ENCODE results near the gene RARG.

Gene RARG

GRCh38 chr12:53223389-53224060, 8.5 kb downstream of the RARG start:
- DNase-seq = peak; percentile 71

GRCh38 chr12:53222806-53223261, 9.2 kb downstream of the RARG start:
- no peak for DNase-seq

DNA sequence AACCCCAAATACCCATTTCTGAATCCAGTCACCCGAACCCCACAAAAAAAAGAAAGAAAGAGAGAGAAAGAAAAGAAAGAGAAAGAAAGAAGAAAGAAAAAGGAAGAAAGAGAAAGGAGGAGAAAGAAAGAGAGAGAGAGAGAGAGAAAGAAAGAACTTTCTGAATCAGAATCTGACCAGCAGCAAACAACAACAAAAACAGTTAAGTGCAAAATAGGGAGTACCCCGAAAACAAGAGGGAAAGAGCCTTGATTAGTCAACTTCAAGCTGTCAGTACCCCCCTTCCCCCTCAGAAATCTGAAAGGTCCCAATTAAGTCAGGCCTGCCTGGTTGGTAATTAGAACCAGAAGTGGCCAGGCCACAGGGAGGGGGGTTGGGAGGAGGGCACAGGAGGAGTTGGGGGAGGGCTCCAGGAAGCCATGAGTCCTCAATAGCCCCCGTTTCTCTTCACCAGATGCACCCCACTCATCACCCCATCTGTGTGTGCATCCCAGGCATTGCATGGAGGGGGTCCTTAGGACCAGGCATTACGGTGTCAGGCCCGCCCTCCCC, 9.8 kb downstream of the RARG start:
- peak; percentile 50 for DNase-seq

- DNase-seq = peak; percentile 72
Observed at GRCh38 chr12:53221203-53222080, 10.6 kb downstream of the RARG start.

DNA sequence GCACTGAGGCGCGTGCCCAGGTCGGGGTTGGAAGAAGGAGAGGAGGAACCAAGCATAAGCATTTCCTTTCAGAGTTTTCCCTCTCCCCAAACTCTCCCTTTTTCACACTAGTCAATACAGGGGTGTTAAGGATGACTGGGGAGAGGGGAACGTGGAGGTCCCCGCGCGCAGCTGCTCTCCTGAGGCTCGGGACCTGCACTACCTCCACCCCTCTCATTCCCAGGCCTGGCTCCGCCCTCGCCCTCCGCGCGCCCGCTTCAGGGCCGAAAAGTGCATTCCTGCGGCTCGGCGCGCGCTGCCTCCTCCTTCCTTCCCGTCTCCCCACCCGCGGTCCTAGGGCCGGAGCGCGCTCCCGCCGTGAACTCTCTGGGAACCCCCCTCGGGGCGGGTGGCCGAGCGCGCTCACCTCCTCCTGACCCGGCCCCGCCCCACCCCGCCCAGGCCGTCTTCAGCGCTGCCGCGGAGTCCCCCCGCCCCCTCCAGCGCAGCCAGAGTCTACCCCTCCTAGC, 11.3 kb downstream of the RARG start:
- peak; percentile 95 for DNase-seq

DNA sequence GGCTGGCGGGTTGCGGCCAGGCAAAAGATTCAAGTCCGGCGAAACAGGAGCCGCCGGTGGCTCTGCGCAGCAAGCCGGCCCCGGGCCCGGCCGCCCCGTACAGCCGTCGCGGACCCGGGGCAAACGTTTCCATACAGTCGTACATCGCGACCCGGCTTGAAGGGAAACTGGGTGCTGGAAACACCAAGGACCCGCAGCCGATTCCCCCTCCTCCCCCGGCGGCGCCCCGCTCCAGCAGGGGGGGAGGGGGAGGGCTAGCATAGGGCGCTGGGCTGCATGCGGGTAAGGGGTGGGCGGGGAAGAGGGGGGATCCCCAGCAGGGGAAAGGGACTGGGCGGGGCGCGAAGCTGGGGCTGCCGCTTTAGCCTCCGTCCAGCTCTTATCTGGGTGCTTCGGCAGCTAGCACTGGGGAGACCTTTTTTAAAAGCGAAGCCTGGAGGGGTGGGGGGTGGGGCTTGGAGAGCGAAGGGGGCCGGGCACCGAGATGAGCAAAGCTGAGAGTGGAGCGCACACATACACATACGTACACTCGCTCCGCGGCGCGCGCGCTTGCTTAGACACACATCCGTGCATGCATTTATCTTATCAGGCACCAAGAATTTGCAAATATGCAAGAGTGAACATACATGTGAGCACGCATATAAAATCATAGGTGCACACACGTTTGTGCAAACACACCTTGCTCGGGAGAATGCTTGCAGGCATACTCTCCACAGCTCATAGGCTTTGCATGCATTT, 11.9 kb downstream of the RARG start:
- DNase-seq = peak; percentile 74

- peak; percentile 51 for DNase-seq
Observed at GRCh38 chr12:53219292-53219955, 12.6 kb downstream of the RARG start.

DNA sequence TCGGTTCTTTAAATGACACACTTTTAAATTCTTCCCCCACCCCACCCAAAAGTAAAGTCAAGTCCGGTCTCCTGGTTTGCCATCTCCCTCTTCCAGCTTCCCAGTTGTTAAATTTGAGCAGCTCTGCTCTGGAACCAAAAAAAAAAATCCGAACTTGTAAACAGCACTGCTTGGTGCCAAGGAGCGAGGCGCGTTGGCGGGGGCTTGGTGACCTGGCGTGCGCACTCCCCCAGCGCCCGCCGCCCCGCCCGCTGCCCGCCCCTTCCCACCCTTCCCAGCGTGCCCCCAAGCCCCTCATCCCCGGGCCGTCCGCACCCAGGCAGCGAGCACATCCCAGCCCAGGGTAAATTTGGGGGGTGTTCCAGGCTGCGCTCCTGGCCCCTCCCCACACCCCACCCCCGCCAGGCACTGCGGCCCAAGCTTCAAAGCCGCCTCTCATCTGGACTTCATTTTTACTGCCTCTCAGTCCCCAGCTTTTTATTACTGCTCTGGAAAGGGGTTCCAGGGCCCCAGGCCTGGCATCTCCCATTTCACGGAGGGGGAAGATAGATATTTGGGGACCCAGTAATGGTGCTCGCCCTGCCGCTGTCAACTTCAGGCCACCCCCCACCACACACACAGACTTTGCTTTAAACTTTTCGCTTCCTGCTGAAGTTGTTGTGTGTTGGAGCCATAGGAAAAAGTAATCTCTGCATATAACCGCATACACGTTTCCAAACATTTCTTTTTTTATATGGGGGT, 13.3 kb downstream of the RARG start:
- DNase-seq = no peak

DNA sequence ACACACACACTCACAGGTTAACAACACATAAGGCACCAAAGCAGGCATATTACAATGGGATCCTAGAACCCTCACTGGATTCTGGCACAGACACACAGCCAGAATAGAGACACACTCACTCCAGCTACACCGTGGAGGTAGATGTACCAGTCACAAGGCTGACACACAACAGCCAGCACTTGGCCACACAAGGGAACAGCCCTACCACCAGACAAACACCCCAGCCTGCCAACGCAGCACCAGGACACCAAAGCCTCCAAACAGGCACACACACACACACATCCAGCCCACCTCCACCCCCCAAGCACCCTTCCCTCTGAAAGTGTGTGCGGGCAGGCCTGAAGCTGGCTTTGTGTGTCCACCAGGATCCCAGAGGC, 14.1 kb downstream of the RARG start:
- no peak for DNase-seq

DNA sequence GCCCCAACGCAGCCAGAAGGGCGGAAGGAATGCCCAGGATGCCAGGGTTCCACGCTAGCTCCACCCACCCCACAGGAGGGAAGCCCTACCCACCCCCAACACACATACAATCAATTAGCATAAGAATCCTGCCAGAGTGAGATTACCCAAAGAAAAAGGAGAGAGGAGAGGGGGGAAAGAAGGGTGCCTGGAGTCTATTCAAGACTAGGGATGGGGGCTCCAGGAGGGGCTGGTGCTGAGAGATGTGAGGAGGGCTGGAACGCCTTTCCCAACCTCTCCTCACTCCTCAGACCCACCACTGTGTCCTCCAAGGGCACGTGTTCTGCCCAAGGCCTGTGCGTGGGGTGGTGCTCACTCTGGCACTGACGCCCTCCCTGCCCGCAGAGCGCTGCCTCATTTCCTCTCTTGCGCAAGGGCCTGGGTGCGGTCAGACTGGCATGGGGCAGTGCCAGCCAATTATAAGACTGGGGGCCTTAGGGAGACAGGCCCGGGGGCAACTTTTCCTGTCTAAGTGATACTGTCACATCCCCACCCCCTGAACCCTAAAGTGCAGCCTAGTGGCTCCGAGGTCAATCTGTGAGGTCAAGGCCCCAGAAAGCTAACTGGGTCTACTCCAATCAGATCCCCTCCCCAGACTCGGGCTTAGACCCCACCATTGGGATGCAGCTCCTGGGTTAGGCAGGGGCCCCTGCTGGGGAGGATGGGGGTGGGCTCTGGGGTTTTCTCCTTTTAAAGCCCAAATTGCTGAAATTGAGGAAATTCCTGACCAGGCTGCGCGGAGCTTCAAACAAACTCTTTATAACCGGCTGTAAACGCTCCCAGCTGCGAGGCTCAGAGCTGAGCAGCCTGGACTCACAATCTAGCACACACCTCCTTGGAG, 14.7 kb downstream of the RARG start:
- DNase-seq = peak; percentile 44

DNA sequence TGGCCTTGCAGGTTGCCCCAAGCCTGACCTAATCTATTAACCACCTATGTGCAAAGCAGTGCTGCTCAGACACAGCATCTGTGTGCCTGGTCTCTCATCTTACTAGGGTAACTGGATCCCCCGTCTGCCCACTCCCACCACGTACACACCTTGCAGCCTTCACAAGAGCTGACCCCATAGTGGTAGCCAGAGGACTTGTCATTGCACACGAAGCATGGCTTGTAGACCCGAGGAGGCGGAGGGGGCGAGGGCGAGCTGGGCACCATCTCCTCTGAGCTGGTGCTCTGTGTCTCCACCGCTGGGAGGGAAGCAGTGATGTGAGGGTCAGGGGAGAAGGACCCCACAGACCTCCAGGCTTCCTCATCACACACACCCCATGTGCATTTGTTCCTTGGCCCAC, 16.5 kb downstream of the RARG start:
- no peak for DNase-seq

DNA sequence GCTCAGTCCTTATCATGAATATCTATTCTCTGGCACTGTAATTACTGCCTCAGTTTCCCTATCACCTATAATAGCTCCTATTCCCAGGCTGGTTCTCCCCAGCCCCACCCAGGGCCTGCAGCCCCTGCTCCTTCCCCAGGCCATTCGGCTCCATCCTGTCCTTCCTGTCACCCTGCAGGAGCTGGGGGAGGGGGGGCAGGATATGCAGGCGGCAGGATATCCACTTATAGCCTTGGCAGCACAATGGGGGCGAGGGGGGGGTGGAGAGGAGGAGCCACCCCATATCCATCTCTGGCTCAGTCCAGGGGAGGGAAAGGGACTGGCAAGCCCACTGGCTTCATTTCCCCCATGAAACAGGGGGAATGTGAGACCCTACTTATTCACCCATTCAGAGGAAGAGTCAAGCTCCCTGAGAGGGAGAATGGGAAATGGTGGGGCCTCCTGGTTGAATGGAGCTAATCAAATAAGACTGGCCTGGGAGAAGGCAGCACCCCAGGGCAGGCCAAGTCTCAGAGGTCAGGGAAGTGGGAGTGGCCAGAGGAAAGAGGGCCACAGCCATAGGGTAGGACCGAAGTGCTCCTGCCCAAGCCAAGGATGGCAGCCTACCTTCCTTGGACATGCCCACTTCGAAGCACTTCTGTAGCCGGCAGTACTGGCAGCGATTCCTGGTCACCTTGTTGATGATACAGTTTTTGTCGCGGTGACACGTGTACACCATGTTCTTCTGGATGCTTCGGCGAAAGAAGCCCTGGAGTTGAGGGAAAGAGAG, 17.1 kb downstream of the RARG start:
- DNase-seq = peak; percentile 40

GRCh38 chr12:53214221-53214620, 17.8 kb downstream of the RARG start:
- DNase-seq = no peak

GRCh38 chr12:53213348-53213747, 18.7 kb downstream of the RARG start:
- DNase-seq = peak; percentile 69

DNA sequence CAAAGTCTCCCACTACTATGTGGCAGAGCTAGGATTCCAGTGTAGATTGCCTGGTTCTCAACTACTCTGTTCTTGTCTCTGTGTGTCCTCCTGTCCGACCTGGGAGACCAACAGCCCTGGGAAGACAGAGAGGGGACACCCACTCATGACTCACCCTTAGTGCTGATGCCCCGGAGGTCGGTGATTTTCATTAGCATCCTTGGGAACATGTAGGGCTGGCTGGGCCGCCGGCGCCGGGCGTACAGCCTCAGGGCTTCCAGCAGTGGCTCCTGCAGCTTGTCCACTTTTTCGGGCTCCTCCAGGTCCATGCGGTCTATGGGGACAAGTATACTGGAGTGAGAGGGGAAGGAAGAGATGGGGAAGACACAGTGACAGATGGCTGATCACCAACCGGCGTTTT, 19.1 kb downstream of the RARG start:
- no peak for DNase-seq

- no peak for DNase-seq
Observed at GRCh38 chr12:53211476-53212381, 20.3 kb downstream of the RARG start.

GRCh38 chr12:53210843-53211242, 21.2 kb downstream of the RARG start:
- DNase-seq = no peak

GRCh38 chr12:53208877-53209463, 23.0 kb downstream of the RARG start:
- DNase-seq = no peak
